ENCODE results near the gene IMMP2L. TPM values are rescaled to one million over a fixed set of nuclear protein-coding genes. Genes with fewer than 3 reads are reported as not detected.

IMMP2L gene
- total and polyA plus RNA-seq, 8 donors: 2.5 to 40.8 (median 20.0) TPM; not detected in 1

DNA sequence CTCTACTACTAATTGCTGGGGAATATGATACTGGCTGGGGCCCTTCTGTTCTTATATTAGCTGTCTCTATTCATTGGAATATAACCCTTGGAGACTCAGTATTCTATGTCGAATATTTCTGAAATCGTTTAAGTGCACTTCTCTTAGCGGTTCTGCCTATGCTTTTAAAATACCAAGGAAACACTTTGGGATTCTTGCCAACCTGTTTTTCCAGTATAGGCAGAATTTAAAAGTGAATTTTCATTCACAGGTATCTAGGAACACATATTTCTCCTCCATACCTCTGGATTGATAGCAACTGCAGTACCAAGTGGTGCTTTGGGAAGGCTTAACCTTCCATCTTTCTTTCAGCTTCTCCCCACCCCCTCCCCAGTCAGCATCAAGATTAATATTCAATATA, 841.7 kb downstream of the IMMP2L start:
- no peaks in the 10 kb centered on the region for H3K9me3 ChIP-seq
- TF ChIP-seq, protein P1, sequence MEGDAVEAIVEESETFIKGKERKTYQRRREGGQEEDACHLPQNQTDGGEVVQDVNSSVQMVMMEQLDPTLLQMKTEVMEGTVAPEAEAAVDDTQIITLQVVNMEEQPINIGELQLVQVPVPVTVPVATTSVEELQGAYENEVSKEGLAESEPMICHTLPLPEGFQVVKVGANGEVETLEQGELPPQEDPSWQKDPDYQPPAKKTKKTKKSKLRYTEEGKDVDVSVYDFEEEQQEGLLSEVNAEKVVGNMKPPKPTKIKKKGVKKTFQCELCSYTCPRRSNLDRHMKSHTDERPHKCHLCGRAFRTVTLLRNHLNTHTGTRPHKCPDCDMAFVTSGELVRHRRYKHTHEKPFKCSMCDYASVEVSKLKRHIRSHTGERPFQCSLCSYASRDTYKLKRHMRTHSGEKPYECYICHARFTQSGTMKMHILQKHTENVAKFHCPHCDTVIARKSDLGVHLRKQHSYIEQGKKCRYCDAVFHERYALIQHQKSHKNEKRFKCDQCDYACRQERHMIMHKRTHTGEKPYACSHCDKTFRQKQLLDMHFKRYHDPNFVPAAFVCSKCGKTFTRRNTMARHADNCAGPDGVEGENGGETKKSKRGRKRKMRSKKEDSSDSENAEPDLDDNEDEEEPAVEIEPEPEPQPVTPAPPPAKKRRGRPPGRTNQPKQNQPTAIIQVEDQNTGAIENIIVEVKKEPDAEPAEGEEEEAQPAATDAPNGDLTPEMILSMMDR (IDR thresholded peaks at IDR 0.05): no peak
- TF ChIP-seq POLR2A (IDR thresholded peaks at IDR 0.05) (no peak), EP300 (IDR thresholded peaks at IDR 0.05) (no peak), POLR2AphosphoS5 (IDR thresholded peaks at IDR 0.05) (no peak)
- no peaks in the 10 kb centered on the region for H3K27me3 ChIP-seq
- intact Hi-C loops (cut with DNase I; ENCODE audit: low total_unique reads): no loop called here
- H3K36me3 ChIP-seq: no peaks in the 10 kb centered on the region
- no peak overlapping the region for H3K27ac ChIP-seq
- H3K4me1 ChIP-seq: no peaks in the 10 kb centered on the region
- no peak overlapping the region for H3K4me3 ChIP-seq
- 89 to 96% (median 94%) methylated on average over 3 of the region's 3 CpGs for WGBS, 5 donors
- DNase-seq: no peak

DNA sequence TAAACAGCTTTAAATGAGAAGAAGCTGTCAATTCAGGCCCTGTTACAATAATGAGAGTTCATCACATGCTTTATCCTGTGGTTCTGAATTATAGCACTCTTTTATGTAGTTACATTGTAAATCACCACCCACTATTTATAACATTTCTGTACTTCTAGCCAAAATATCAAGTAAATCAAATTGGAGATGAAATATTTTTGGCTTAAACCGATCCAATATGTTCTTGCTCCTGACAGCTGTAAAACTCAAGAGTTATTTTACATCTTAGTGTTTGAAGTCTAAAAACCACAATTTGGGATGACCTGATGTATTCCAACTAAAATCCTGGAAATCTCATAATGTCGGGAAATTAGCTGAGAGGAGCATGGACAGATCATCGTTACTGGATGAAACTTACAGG, 842.6 kb downstream of the IMMP2L start:
- no peak overlapping the region for H3K4me3 ChIP-seq
- WGBS, 5 donors: 79 to 92% (median 91%) methylated on average over 3 of the region's 3 CpGs
- H3K9me3 ChIP-seq: no peaks in the 10 kb centered on the region
- TF ChIP-seq POLR2A (IDR thresholded peaks at IDR 0.05) (no peak), POLR2AphosphoS5 (IDR thresholded peaks at IDR 0.05) (no peak), EP300 (IDR thresholded peaks at IDR 0.05) (no peak)
- TF ChIP-seq, protein P1 (IDR thresholded peaks at IDR 0.05): no peak
- no peak for DNase-seq
- H3K27me3 ChIP-seq: no peaks in the 10 kb centered on the region
- no peak overlapping the region for H3K27ac ChIP-seq
- intact Hi-C loops (cut with DNase I; ENCODE audit: low total_unique reads): no loop called here
- H3K36me3 ChIP-seq: no peaks in the 10 kb centered on the region
- no peaks in the 10 kb centered on the region for H3K4me1 ChIP-seq

DNA sequence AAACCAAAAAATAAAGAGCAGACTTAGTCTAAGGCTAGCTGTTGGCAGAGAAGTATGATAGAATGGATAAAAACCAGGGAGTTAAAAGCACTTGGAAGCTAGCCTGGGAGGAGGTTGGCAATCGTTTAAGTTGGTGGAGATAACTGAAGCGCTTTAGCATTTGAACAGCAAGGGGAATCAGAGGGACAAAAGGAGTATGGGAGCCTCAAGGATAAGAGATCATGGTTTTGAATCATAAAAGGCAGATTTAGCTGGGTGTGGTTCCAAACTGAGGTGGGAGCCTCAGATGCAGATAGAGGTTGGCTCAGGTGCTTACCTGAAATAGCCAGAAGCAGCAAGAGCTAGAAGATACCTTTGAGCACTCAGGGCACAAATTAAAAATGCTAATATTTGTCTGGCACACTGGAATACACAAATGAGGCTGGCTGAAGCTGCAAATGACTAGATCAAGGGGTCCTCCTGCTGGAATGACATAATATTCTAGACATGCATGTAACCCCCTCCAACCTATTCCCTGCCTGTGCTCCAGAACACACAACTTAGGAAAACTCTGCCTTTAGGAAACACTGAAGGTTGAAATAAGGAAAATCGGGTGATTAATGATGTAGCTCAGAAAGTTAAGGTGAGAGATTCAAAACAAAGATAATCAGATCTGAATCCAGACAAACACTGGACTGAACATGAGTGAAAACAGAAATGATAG, 843.6 kb downstream of the IMMP2L start:
- WGBS, 5 donors: 50 to 63% (median 60%) methylated on average over 3 of the region's 3 CpGs
- Histone ChIP-seq H3K27me3 (no peaks in the 10 kb centered on the region), H3K36me3 (no peaks in the 10 kb centered on the region), H3K4me3 (no peak overlapping the region), H3K27ac (no peak overlapping the region), H3K9me3 (no peaks in the 10 kb centered on the region), H3K4me1 (no peaks in the 10 kb centered on the region)
- TF ChIP-seq POLR2AphosphoS5 (IDR thresholded peaks at IDR 0.05) (no peak), POLR2A (IDR thresholded peaks at IDR 0.05) (no peak), EP300 (IDR thresholded peaks at IDR 0.05) (no peak)
- TF ChIP-seq, protein P1 (IDR thresholded peaks at IDR 0.05): no peak
- no peak for DNase-seq
- intact Hi-C loops (cut with DNase I; ENCODE audit: low total_unique reads): no loop called here

DNA sequence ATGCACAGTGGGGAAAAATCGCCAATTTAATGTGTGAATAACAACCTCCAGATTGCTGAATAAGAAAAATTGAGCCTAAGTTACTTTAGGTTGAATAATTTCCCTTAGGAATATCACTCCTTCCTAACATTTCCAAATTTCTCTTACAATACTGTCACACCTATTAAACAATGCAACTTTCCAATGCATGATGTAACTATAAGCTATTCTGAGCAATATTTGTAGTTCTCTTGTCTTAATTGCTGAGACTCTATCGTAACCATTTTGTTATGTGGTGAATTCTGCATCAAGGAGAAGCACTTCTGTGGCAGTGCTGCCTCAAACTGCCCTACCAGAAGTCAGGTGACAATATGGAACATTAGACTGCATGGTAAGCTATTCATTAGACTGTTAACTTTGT, 858.1 kb downstream of the IMMP2L start:
- no peaks in the 10 kb centered on the region for H3K36me3 ChIP-seq
- no peaks in the 10 kb centered on the region for H3K27me3 ChIP-seq
- intact Hi-C loops (cut with DNase I; ENCODE audit: low total_unique reads): no loop called here
- H3K27ac ChIP-seq: no peak overlapping the region
- WGBS, 5 donors: 92 to 96% (median 95%) methylated on average over 2 of the region's 2 CpGs
- no peak overlapping the region for H3K4me3 ChIP-seq
- H3K9me3 ChIP-seq: no peaks in the 10 kb centered on the region
- DNase-seq: no peak
- TF ChIP-seq POLR2A (IDR thresholded peaks at IDR 0.05): no peak
- TF ChIP-seq, protein P1 (IDR thresholded peaks at IDR 0.05): no peak
- no peak for TF ChIP-seq EP300 (IDR thresholded peaks at IDR 0.05)
- no peak for TF ChIP-seq POLR2AphosphoS5 (IDR thresholded peaks at IDR 0.05)
- no peaks in the 10 kb centered on the region for H3K4me1 ChIP-seq
